ENCODE measurements around the gene AUTS2. TPM values are rescaled to one million over a fixed set of nuclear protein-coding genes. Genes with fewer than 3 reads are reported as not detected.

The AUTS2 gene
- total RNA-seq, 1 experiment from 2014 or later, result not detected

DNA sequence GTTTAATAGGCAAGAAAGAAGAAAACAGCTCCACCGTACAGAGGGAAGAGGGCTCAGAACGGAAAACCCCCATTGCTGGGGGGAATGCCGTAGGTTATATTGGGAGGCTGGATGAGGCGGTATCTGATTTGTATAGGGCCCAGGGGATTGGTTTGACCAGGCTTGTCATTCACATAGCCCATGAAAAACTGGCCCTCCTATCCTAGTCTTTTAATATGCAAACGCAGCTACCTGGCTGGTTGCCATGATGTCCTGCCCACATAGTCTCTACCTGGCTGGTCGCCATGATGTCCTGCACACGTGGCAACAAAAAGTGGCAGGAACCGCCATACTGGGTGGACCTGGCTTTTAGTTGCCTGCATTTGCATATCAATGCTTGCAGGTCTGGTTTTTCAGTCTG, 84.7 kb downstream of the AUTS2 start:
- H3K4me3 Mint-ChIP-seq (ENCODE audit: low read depth, unreplicated experiment), result no peak overlapping the region
- no peak for DNase-seq
- H3K27me3 Mint-ChIP-seq (ENCODE audit: unreplicated experiment), result no peaks in the 10 kb centered on the region
- no peaks in the 10 kb centered on the region for H3K36me3 Mint-ChIP-seq (ENCODE audit: insufficient read depth, unreplicated experiment)
- no TSS peak for BruUV-seq (replicated peaks)
- H3K27ac Mint-ChIP-seq (ENCODE audit: unreplicated experiment), result no peak overlapping the region
- no peak for TF ChIP-seq CTCF (IDR thresholded peaks at IDR 0.05; ENCODE audit: unreplicated experiment)
- CTCF ChIA-PET, result no interaction called here
- H3K9me3 Mint-ChIP-seq (ENCODE audit: low read depth, unreplicated experiment), result peaks cover 16% of the 10 kb centered on the region
- H3K4me1 Mint-ChIP-seq (ENCODE audit: low read depth, unreplicated experiment), result no peaks in the 10 kb centered on the region
- intact Hi-C loops (cut with micrococcal nuclease; ENCODE audit: unreplicated experiment), result no loop called here

GRCh38 chr7:69684369-69685292, 86.4 kb downstream of the AUTS2 start:
- H3K27me3 Mint-ChIP-seq (ENCODE audit: unreplicated experiment), result no peaks in the 10 kb centered on the region
- H3K36me3 Mint-ChIP-seq (ENCODE audit: insufficient read depth, unreplicated experiment), result no peaks in the 10 kb centered on the region
- no peak overlapping the region for H3K4me3 Mint-ChIP-seq (ENCODE audit: low read depth, unreplicated experiment)
- CTCF ChIA-PET, result no interaction called here
- peaks cover 9% of the 10 kb centered on the region for H3K9me3 Mint-ChIP-seq (ENCODE audit: low read depth, unreplicated experiment)
- H3K27ac Mint-ChIP-seq (ENCODE audit: unreplicated experiment), result no peak overlapping the region
- no peaks in the 10 kb centered on the region for H3K4me1 Mint-ChIP-seq (ENCODE audit: low read depth, unreplicated experiment)
- TF ChIP-seq CTCF (IDR thresholded peaks at IDR 0.05; ENCODE audit: unreplicated experiment), result no peak
- intact Hi-C loops (cut with micrococcal nuclease; ENCODE audit: unreplicated experiment), result no loop called here
- DNase-seq, result no peak
- no TSS peak for BruUV-seq (replicated peaks)

- no TSS peak for BruUV-seq (replicated peaks)
- no peak for TF ChIP-seq CTCF (IDR thresholded peaks at IDR 0.05; ENCODE audit: unreplicated experiment)
- Mint-ChIP-seq H3K36me3 (ENCODE audit: insufficient read depth, unreplicated experiment) (no peaks in the 10 kb centered on the region), H3K27ac (ENCODE audit: unreplicated experiment) (no peak overlapping the region), H3K27me3 (ENCODE audit: unreplicated experiment) (no peaks in the 10 kb centered on the region), H3K4me3 (ENCODE audit: low read depth, unreplicated experiment) (no peak overlapping the region), H3K9me3 (ENCODE audit: low read depth, unreplicated experiment) (peaks cover 9% of the 10 kb centered on the region), H3K4me1 (ENCODE audit: low read depth, unreplicated experiment) (no peaks in the 10 kb centered on the region)
- intact Hi-C loops (cut with micrococcal nuclease; ENCODE audit: unreplicated experiment), result no loop called here
- CTCF ChIA-PET, result no interaction called here
- no peak for DNase-seq
These were observed 87.0 kb downstream of the AUTS2 start for GRCh38 chr7:69685293-69685631.

DNA sequence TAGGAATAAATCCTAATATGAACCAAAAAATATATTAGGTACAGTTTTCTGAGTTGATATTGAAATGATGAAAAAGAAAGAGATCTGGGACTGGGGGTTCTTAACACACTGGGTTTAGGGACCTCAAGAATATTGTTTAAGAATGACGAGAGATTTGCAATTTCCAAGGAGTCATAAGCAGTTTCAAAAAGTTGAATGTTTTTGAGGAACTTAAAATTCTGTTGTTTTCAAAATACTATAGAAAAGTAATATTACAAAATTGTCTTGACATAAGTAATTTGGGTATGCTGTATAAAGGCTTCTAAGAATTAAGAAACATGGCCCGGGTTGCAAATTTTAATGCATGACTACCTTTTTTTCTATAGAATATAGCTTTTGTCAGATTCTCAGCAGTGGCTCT, 88.1 kb downstream of the AUTS2 start:
- H3K4me1 Mint-ChIP-seq (ENCODE audit: low read depth, unreplicated experiment), result no peaks in the 10 kb centered on the region
- no peak overlapping the region for H3K27ac Mint-ChIP-seq (ENCODE audit: unreplicated experiment)
- intact Hi-C loops (cut with micrococcal nuclease; ENCODE audit: unreplicated experiment), result no loop called here
- DNase-seq, result no peak
- BruUV-seq (replicated peaks), result no TSS peak
- CTCF ChIA-PET, result no interaction called here
- no peaks in the 10 kb centered on the region for H3K36me3 Mint-ChIP-seq (ENCODE audit: insufficient read depth, unreplicated experiment)
- TF ChIP-seq CTCF (IDR thresholded peaks at IDR 0.05; ENCODE audit: unreplicated experiment), result no peak
- H3K27me3 Mint-ChIP-seq (ENCODE audit: unreplicated experiment), result no peaks in the 10 kb centered on the region
- no peak overlapping the region for H3K4me3 Mint-ChIP-seq (ENCODE audit: low read depth, unreplicated experiment)
- H3K9me3 Mint-ChIP-seq (ENCODE audit: low read depth, unreplicated experiment), result peaks cover 9% of the 10 kb centered on the region
